ENCODE results near the gene RCAN2. TPM values are rescaled to one million over a fixed set of nuclear protein-coding genes. Genes with fewer than 3 reads are reported as not detected.
A peak's percentile ranks its signal among the peaks of the same experiment; 100 is the strongest.

The RCAN2 gene
- total and polyA plus RNA-seq, 2 donors (not counting 3 experiments of a cell fraction or from before 2014, with no cell fraction given) = 0.07 to 0.33 TPM

DNA sequence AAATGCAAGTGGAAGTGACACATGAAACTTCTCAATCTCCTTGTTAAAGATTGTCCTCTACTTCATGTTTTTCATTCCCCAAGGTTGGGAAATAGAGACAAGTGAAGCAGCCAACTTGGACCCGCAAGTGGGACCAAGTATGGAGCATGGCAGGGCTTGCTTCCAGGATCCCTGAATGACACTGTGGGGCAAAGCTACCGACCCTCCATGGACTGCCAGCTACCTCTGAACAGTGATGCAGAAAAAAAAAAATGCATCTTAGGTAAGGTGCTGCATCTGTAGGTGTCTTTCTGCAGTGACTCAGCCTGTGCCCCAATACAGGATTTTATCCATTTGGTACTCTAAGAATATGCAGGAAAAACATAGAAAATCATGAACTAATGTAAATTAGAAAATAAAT is 201.4 kb downstream of the RCAN2 start:
- no peaks in the 10 kb centered on the region for H4K20me1 ChIP-seq (replicated peaks; ENCODE audit: control insufficient read depth, extremely low read depth, insufficient read depth, low read length)
- no peaks in the 10 kb centered on the region for H3K79me2 ChIP-seq (ENCODE audit: control insufficient read depth, insufficient read depth, low read length)
- no peak overlapping the region for H3K27ac ChIP-seq (ENCODE audit: insufficient read depth, low read depth, low read length)
- no TSS peak for BruUV-seq (replicated peaks)
- ChIA-PET CTCF (no interaction called here), POLR2A (no interaction called here)
- H3K36me3 ChIP-seq (ENCODE audit: control insufficient read depth in 2 of 2, extremely low read depth in 1 of 2, insufficient read depth in 2 of 2, low read length in 2 of 2) = no peaks in the 10 kb centered on the region
- H3K4me1 ChIP-seq (ENCODE audit: control insufficient read depth, extremely low read depth, insufficient read depth, low read length) = peaks cover 31% of the 10 kb centered on the region
- H3K9me3 ChIP-seq (replicated peaks; ENCODE audit: control insufficient read depth, insufficient read depth, low read length) = no peaks in the 10 kb centered on the region
- dilution Hi-C loops (cut with MboI; ENCODE audit: extremely low pct_ligation_motif_present, low sequenced_read_pairs) = no loop called here
- intact Hi-C loops (cut with micrococcal nuclease) = loop anchor here (1.0 to 2.0 kb wide), 4 partner anchors 69 to 757 kb away; no protein-coding TSS in a partner anchor
- no peak overlapping the region for H3K9ac ChIP-seq (replicated peaks; ENCODE audit: extremely low read depth, insufficient read depth, low read length)
- H3K9me1 ChIP-seq (replicated peaks; ENCODE audit: control insufficient read depth, extremely low read depth, insufficient read depth, low read length) = no peaks in the 10 kb centered on the region
- peaks cover 3 to 8% of the 10 kb centered on the region in 2 experiments for H3K27me3 ChIP-seq (ENCODE audit: control insufficient read depth in 2 of 2, insufficient read depth in 2 of 2, low read length in 2 of 2)
- DNase-seq (ENCODE audit: low read depth, low spot score) (peak; percentile 3), FAIRE-seq (no peak)
- TF ChIP-seq, protein P1, sequence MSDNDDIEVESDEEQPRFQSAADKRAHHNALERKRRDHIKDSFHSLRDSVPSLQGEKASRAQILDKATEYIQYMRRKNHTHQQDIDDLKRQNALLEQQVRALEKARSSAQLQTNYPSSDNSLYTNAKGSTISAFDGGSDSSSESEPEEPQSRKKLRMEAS (IDR thresholded peaks at IDR 0.05; ENCODE audit: insufficient read depth, insufficient read length) = no peak
- TF ChIP-seq POLR2A (IDR thresholded peaks at IDR 0.05; ENCODE audit: low read depth, low read length) (no peak), GATA2 (IDR thresholded peaks at IDR 0.05; ENCODE audit: insufficient read depth, insufficient read length, low read depth, low read length) (no peak)
- no peak overlapping the region for H3K4me3 ChIP-seq (replicated peaks in 1 of 3; ENCODE audit: insufficient read depth in 1 of 3, low read depth in 1 of 3, low read length in 3 of 3)
- H2AFZ ChIP-seq (ENCODE audit: low read depth, low read length) = no peak overlapping the region
- peak overlapping the region; percentile 86 for H3K4me2 ChIP-seq (ENCODE audit: insufficient read depth, low read length)

GRCh38 chr6:46288835-46289234 is 202.4 kb downstream of the RCAN2 start:
- no peak overlapping the region for H3K4me2 ChIP-seq (ENCODE audit: insufficient read depth, low read length)

More at GRCh38 chr6:46288835-46289234, 202.4 kb downstream of the RCAN2 start:
- peaks cover 0 to 9% of the 10 kb centered on the region in 2 experiments for H3K27me3 ChIP-seq (ENCODE audit: control insufficient read depth in 2 of 2, insufficient read depth in 2 of 2, low read length in 2 of 2)
- POLR2A ChIA-PET = no interaction called here
- intact Hi-C loops (cut with micrococcal nuclease) (no loop called here), dilution Hi-C loops (cut with MboI; ENCODE audit: extremely low pct_ligation_motif_present, low sequenced_read_pairs) (no loop called here)
- FAIRE-seq = no peak
- no TSS peak for BruUV-seq (replicated peaks)
- CTCF ChIA-PET = no interaction called here
- H3K27ac ChIP-seq (ENCODE audit: insufficient read depth, low read depth, low read length) = no peak overlapping the region
- no peaks in the 10 kb centered on the region for H3K79me2 ChIP-seq (ENCODE audit: control insufficient read depth, insufficient read depth, low read length)
- H3K4me3 ChIP-seq (replicated peaks in 1 of 3; ENCODE audit: insufficient read depth in 1 of 3, low read depth in 1 of 3, low read length in 3 of 3) = no peak overlapping the region
- H3K36me3 ChIP-seq (ENCODE audit: control insufficient read depth in 2 of 2, extremely low read depth in 1 of 2, insufficient read depth in 2 of 2, low read length in 2 of 2) = no peaks in the 10 kb centered on the region
- H3K9me3 ChIP-seq (replicated peaks; ENCODE audit: control insufficient read depth, insufficient read depth, low read length) = no peaks in the 10 kb centered on the region
- TF ChIP-seq GATA2 (IDR thresholded peaks at IDR 0.05; ENCODE audit: insufficient read depth, insufficient read length, low read depth, low read length) (no peak), CTCF (IDR thresholded peaks at IDR 0.05; ENCODE audit: extremely low read depth in 1 of 2, insufficient read depth in 1 of 2, low read depth in 1 of 2, low read length in 2 of 2) (no peak), FOS (IDR thresholded peaks at IDR 0.05; ENCODE audit: borderline replicate concordance, insufficient read depth, low read length) (no peak), POLR2AphosphoS5 (IDR thresholded peaks at IDR 0.05; ENCODE audit: insufficient read depth, low read depth, low read length) (no peak), EZH2 (IDR thresholded peaks at IDR 0.05; ENCODE audit: borderline replicate concordance, low read depth, low read length, severe bottlenecking) (no peak), POLR2A (IDR thresholded peaks at IDR 0.05; ENCODE audit: low read depth, low read length) (no peak), JUN (IDR thresholded peaks at IDR 0.05; ENCODE audit: borderline replicate concordance, insufficient read depth, insufficient read length, low read depth) (no peak), MYC (IDR thresholded peaks at IDR 0.05; ENCODE audit: low read depth, low read length) (no peak)
- TF ChIP-seq, protein P1 (IDR thresholded peaks at IDR 0.05; ENCODE audit: insufficient read depth, insufficient read length) = no peak
- H3K4me1 ChIP-seq (ENCODE audit: control insufficient read depth, extremely low read depth, insufficient read depth, low read length) = peaks cover 31% of the 10 kb centered on the region
- H2AFZ ChIP-seq (ENCODE audit: low read depth, low read length) = no peak overlapping the region
- no peak for DNase-seq (ENCODE audit: low read depth, low spot score)
- H3K9me1 ChIP-seq (replicated peaks; ENCODE audit: control insufficient read depth, extremely low read depth, insufficient read depth, low read length) = no peaks in the 10 kb centered on the region
- no peaks in the 10 kb centered on the region for H4K20me1 ChIP-seq (replicated peaks; ENCODE audit: control insufficient read depth, extremely low read depth, insufficient read depth, low read length)
- H3K9ac ChIP-seq (replicated peaks; ENCODE audit: extremely low read depth, insufficient read depth, low read length) = no peak overlapping the region
